Measurements from ENCODE around the gene RIMBP2.

The RIMBP2 gene

GRCh38 chr12:130497321-130497720 lies 218.8 kb downstream of the RIMBP2 start:
- H3K27me3 ChIP-seq (replicated peaks; ENCODE audit: control insufficient read depth, insufficient read depth, low read length, poor library complexity, severe bottlenecking): no peaks in the 10 kb centered on the region
- H3K36me3 ChIP-seq (ENCODE audit: control insufficient read depth, insufficient read depth, low read length): no peaks in the 10 kb centered on the region
- no peak overlapping the region for H3K4me3 ChIP-seq (ENCODE audit: insufficient read depth, low read depth, low read length, poor library complexity, severe bottlenecking)
- no peaks in the 10 kb centered on the region for H3K9me3 ChIP-seq (ENCODE audit: control insufficient read depth, low read length)
- H3K27ac ChIP-seq (ENCODE audit: insufficient read depth, low read length, poor library complexity, severe bottlenecking): no peak overlapping the region
- no peak for DNase-seq
- H3K4me1 ChIP-seq (ENCODE audit: control insufficient read depth, insufficient read depth, low read length, poor library complexity, severe bottlenecking): no peaks in the 10 kb centered on the region

- Histone ChIP-seq H3K4me1 (ENCODE audit: control insufficient read depth, insufficient read depth, low read length, poor library complexity, severe bottlenecking) (no peaks in the 10 kb centered on the region), H3K36me3 (ENCODE audit: control insufficient read depth, insufficient read depth, low read length) (no peaks in the 10 kb centered on the region), H3K27ac (ENCODE audit: insufficient read depth, low read length, poor library complexity, severe bottlenecking) (no peak overlapping the region), H3K4me3 (ENCODE audit: insufficient read depth, low read depth, low read length, poor library complexity, severe bottlenecking) (no peak overlapping the region), H3K9me3 (ENCODE audit: control insufficient read depth, low read length) (no peaks in the 10 kb centered on the region), H3K27me3 (replicated peaks; ENCODE audit: control insufficient read depth, insufficient read depth, low read length, poor library complexity, severe bottlenecking) (no peaks in the 10 kb centered on the region)
- no peak for DNase-seq
These were observed 219.5 kb downstream of the RIMBP2 start for GRCh38 chr12:130496516-130497120.

- Histone ChIP-seq H3K27ac (ENCODE audit: insufficient read depth, low read length, poor library complexity, severe bottlenecking) (no peak overlapping the region), H3K9me3 (ENCODE audit: control insufficient read depth, low read length) (no peaks in the 10 kb centered on the region), H3K4me3 (ENCODE audit: insufficient read depth, low read depth, low read length, poor library complexity, severe bottlenecking) (no peak overlapping the region), H3K36me3 (ENCODE audit: control insufficient read depth, insufficient read depth, low read length) (no peaks in the 10 kb centered on the region), H3K4me1 (ENCODE audit: control insufficient read depth, insufficient read depth, low read length, poor library complexity, severe bottlenecking) (no peaks in the 10 kb centered on the region), H3K27me3 (replicated peaks; ENCODE audit: control insufficient read depth, insufficient read depth, low read length, poor library complexity, severe bottlenecking) (no peaks in the 10 kb centered on the region)
- DNase-seq: no peak
These were observed 220.9 kb downstream of the RIMBP2 start for GRCh38 chr12:130495156-130495555.

GRCh38 chr12:130494736-130495135 lies 221.4 kb downstream of the RIMBP2 start:
- Histone ChIP-seq H3K36me3 (ENCODE audit: control insufficient read depth, insufficient read depth, low read length) (no peaks in the 10 kb centered on the region), H3K27ac (ENCODE audit: insufficient read depth, low read length, poor library complexity, severe bottlenecking) (no peak overlapping the region), H3K4me1 (ENCODE audit: control insufficient read depth, insufficient read depth, low read length, poor library complexity, severe bottlenecking) (no peaks in the 10 kb centered on the region), H3K4me3 (ENCODE audit: insufficient read depth, low read depth, low read length, poor library complexity, severe bottlenecking) (no peak overlapping the region), H3K9me3 (ENCODE audit: control insufficient read depth, low read length) (no peaks in the 10 kb centered on the region), H3K27me3 (replicated peaks; ENCODE audit: control insufficient read depth, insufficient read depth, low read length, poor library complexity, severe bottlenecking) (no peaks in the 10 kb centered on the region)
- DNase-seq: no peak

GRCh38 chr12:130493951-130494350 lies 222.1 kb downstream of the RIMBP2 start:
- H3K36me3 ChIP-seq (ENCODE audit: control insufficient read depth, insufficient read depth, low read length): no peaks in the 10 kb centered on the region
- no peak overlapping the region for H3K4me3 ChIP-seq (ENCODE audit: insufficient read depth, low read depth, low read length, poor library complexity, severe bottlenecking)
- H3K27me3 ChIP-seq (replicated peaks; ENCODE audit: control insufficient read depth, insufficient read depth, low read length, poor library complexity, severe bottlenecking): no peaks in the 10 kb centered on the region
- no peak overlapping the region for H3K27ac ChIP-seq (ENCODE audit: insufficient read depth, low read length, poor library complexity, severe bottlenecking)
- DNase-seq: no peak
- H3K4me1 ChIP-seq (ENCODE audit: control insufficient read depth, insufficient read depth, low read length, poor library complexity, severe bottlenecking): no peaks in the 10 kb centered on the region
- no peaks in the 10 kb centered on the region for H3K9me3 ChIP-seq (ENCODE audit: control insufficient read depth, low read length)

- no peak for DNase-seq
- Histone ChIP-seq H3K27ac (ENCODE audit: insufficient read depth, low read length, poor library complexity, severe bottlenecking) (no peak overlapping the region), H3K36me3 (ENCODE audit: control insufficient read depth, insufficient read depth, low read length) (no peaks in the 10 kb centered on the region), H3K27me3 (replicated peaks; ENCODE audit: control insufficient read depth, insufficient read depth, low read length, poor library complexity, severe bottlenecking) (no peaks in the 10 kb centered on the region), H3K4me1 (ENCODE audit: control insufficient read depth, insufficient read depth, low read length, poor library complexity, severe bottlenecking) (no peaks in the 10 kb centered on the region), H3K4me3 (ENCODE audit: insufficient read depth, low read depth, low read length, poor library complexity, severe bottlenecking) (no peak overlapping the region), H3K9me3 (ENCODE audit: control insufficient read depth, low read length) (no peaks in the 10 kb centered on the region)
These were observed 224.4 kb downstream of the RIMBP2 start for GRCh38 chr12:130491421-130492357.

GRCh38 chr12:130490674-130491073 lies 225.4 kb downstream of the RIMBP2 start:
- H3K27me3 ChIP-seq (replicated peaks; ENCODE audit: control insufficient read depth, insufficient read depth, low read length, poor library complexity, severe bottlenecking): no peaks in the 10 kb centered on the region
- no peak overlapping the region for H3K4me3 ChIP-seq (ENCODE audit: insufficient read depth, low read depth, low read length, poor library complexity, severe bottlenecking)

GRCh38 chr12:130489293-130489692 lies 226.8 kb downstream of the RIMBP2 start:
- Histone ChIP-seq H3K27me3 (replicated peaks; ENCODE audit: control insufficient read depth, insufficient read depth, low read length, poor library complexity, severe bottlenecking) (no peaks in the 10 kb centered on the region), H3K4me1 (ENCODE audit: control insufficient read depth, insufficient read depth, low read length, poor library complexity, severe bottlenecking) (no peaks in the 10 kb centered on the region)

More at GRCh38 chr12:130490674-130491073, 225.4 kb downstream of the RIMBP2 start:
- Histone ChIP-seq H3K4me1 (ENCODE audit: control insufficient read depth, insufficient read depth, low read length, poor library complexity, severe bottlenecking) (no peaks in the 10 kb centered on the region), H3K9me3 (ENCODE audit: control insufficient read depth, low read length) (no peaks in the 10 kb centered on the region), H3K27ac (ENCODE audit: insufficient read depth, low read length, poor library complexity, severe bottlenecking) (no peak overlapping the region), H3K36me3 (ENCODE audit: control insufficient read depth, insufficient read depth, low read length) (no peaks in the 10 kb centered on the region)
- DNase-seq: no peak

GRCh38 chr12:130488358-130488710 lies 227.8 kb downstream of the RIMBP2 start:
- no peaks in the 10 kb centered on the region for H3K9me3 ChIP-seq (ENCODE audit: control insufficient read depth, low read length)
- H3K4me3 ChIP-seq (ENCODE audit: insufficient read depth, low read depth, low read length, poor library complexity, severe bottlenecking): no peak overlapping the region
- H3K4me1 ChIP-seq (ENCODE audit: control insufficient read depth, insufficient read depth, low read length, poor library complexity, severe bottlenecking): no peaks in the 10 kb centered on the region
- no peaks in the 10 kb centered on the region for H3K36me3 ChIP-seq (ENCODE audit: control insufficient read depth, insufficient read depth, low read length)
- no peak overlapping the region for H3K27ac ChIP-seq (ENCODE audit: insufficient read depth, low read length, poor library complexity, severe bottlenecking)
- H3K27me3 ChIP-seq (replicated peaks; ENCODE audit: control insufficient read depth, insufficient read depth, low read length, poor library complexity, severe bottlenecking): no peaks in the 10 kb centered on the region
- DNase-seq: no peak

More at GRCh38 chr12:130489293-130489692, 226.8 kb downstream of the RIMBP2 start:
- Histone ChIP-seq H3K9me3 (ENCODE audit: control insufficient read depth, low read length) (no peaks in the 10 kb centered on the region), H3K4me3 (ENCODE audit: insufficient read depth, low read depth, low read length, poor library complexity, severe bottlenecking) (no peak overlapping the region), H3K36me3 (ENCODE audit: control insufficient read depth, insufficient read depth, low read length) (no peaks in the 10 kb centered on the region), H3K27ac (ENCODE audit: insufficient read depth, low read length, poor library complexity, severe bottlenecking) (no peak overlapping the region)
- no peak for DNase-seq

GRCh38 chr12:130487636-130488357 lies 228.3 kb downstream of the RIMBP2 start:
- no peak overlapping the region for H3K27ac ChIP-seq (ENCODE audit: insufficient read depth, low read length, poor library complexity, severe bottlenecking)
- no peaks in the 10 kb centered on the region for H3K36me3 ChIP-seq (ENCODE audit: control insufficient read depth, insufficient read depth, low read length)
- no peaks in the 10 kb centered on the region for H3K27me3 ChIP-seq (replicated peaks; ENCODE audit: control insufficient read depth, insufficient read depth, low read length, poor library complexity, severe bottlenecking)
- no peaks in the 10 kb centered on the region for H3K9me3 ChIP-seq (ENCODE audit: control insufficient read depth, low read length)
- no peak for DNase-seq
- H3K4me3 ChIP-seq (ENCODE audit: insufficient read depth, low read depth, low read length, poor library complexity, severe bottlenecking): no peak overlapping the region
- no peaks in the 10 kb centered on the region for H3K4me1 ChIP-seq (ENCODE audit: control insufficient read depth, insufficient read depth, low read length, poor library complexity, severe bottlenecking)
